Mammary epithelial cell (primary cell): ENCODE results near the gene ZFR.

Experiments used
- CTCF ChIP-seq, 2 donors: IDR thresholded peaks in 1 of 2; conservative IDR thresholded peaks in 1 of 2; 2 replicates each; pipeline ENCODE4 v1.5.1; 2011 to 2012; ENCODE audit warnings: inconsistent platforms in 2 of 2, low read length in 2 of 2, mild to moderate bottlenecking in 2 of 2, control low read depth in 1 of 2, low read depth in 1 of 2; ENCODE audit not compliant: insufficient read depth in 1 of 2; ENCODE audit errors: extremely low read depth in 1 of 2
- EZH2 ChIP-seq: IDR thresholded peaks from 2 replicates; pipeline ENCODE4 v1.6.1; 2012; ENCODE audit warnings: low read length, inconsistent platforms, borderline replicate concordance

GRCh38 chr5:32432633-32433032 lies 11.9 kb downstream of the ZFR start:
- no peak for TF ChIP-seq CTCF (conservative IDR thresholded peaks at IDR 0.05 in 1 of 2, IDR thresholded peaks at IDR 0.05 in 1 of 2; ENCODE audit: extremely low read depth in 1 of 2, insufficient read depth in 1 of 2, low read depth in 1 of 2, low read length in 2 of 2)
- no peak for TF ChIP-seq EZH2
